OCI-LY1 (cell line): Measurements from ENCODE around the gene CEP104.

Experiments
- CTCF ChIP-seq: fragments of 200-600 bp; sonication (generic), shearing (Covaris generic); IDR thresholded peaks from 2 replicates; pipeline ENCODE4 v1.5.1; 2017; ENCODE audit warnings: mild to moderate bottlenecking, antibody characterized with exemption, low read length, moderate library complexity, mixed read lengths
- EZH2 ChIP-seq: fragments of 200-600 bp; sonication (generic), shearing (Covaris generic); IDR thresholded peaks from 2 replicates; pipeline ENCODE4 v1.8.0; 2017; ENCODE audit warnings: borderline replicate concordance, mixed run types, mild to moderate bottlenecking, antibody characterized with exemption, low read length, moderate library complexity, mixed read lengths

GRCh38 chr1:3885611-3886010 lies 28.6 kb upstream of the CEP104 start:
- TF ChIP-seq CTCF (no peak), EZH2 (no peak)
